Mesendoderm (in vitro differentiated cells): ENCODE data around the gene PRSS8.
"Not testable (repeated sequence)": the region's sequence is repeated elsewhere in the genome, so short reads cannot be mapped to it uniquely, and the experiment has no call there.

Experiments used
- DNase-seq: peaks from one replicate; pipeline ENCODE4 v3.0.0; 2013
- H2AK5ac ChIP-seq: 2 replicates; pipeline ENCODE4 v1.6.1; 2013; ENCODE audit warnings: low read length, inconsistent platforms
- H2BK120ac ChIP-seq: 2 replicates; pipeline ENCODE4 v1.6.1; 2013; ENCODE audit warnings: low read depth, mild to moderate bottlenecking, low read length, moderate library complexity, mixed read lengths
- H2BK15ac ChIP-seq: replicated peaks from 2 replicates; pipeline ENCODE4 v1.6.1; 2013; ENCODE audit warnings: low read depth, mild to moderate bottlenecking, moderate library complexity
- H2BK5ac ChIP-seq: 2 replicates; pipeline ENCODE4 v1.6.1; 2013; ENCODE audit warnings: low read length, inconsistent platforms
- H3K18ac ChIP-seq: 2 replicates; pipeline ENCODE4 v1.6.1; 2013; ENCODE audit warnings: mild to moderate bottlenecking, low read length, mixed read lengths
- H3K23ac ChIP-seq: one replicate; pipeline ENCODE4 v1.6.1; 2013; ENCODE audit warnings: low read length
- H3K27ac ChIP-seq: 2 replicates; pipeline ENCODE4 v1.5.1; 2013; ENCODE audit warnings: low read depth, mild to moderate bottlenecking, inconsistent platforms, low read length, moderate library complexity
- H3K27me3 ChIP-seq: 2 replicates; pipeline ENCODE4 v1.6.1; 2013; ENCODE audit warnings: low read length, control low read depth, mild to moderate bottlenecking, inconsistent platforms; ENCODE audit not compliant: insufficient read depth, poor library complexity
- H3K36me3 ChIP-seq: 2 replicates; pipeline ENCODE4 v1.6.1; 2013; ENCODE audit warnings: low read length, inconsistent platforms; ENCODE audit not compliant: control insufficient read depth, insufficient read depth
- H3K4ac ChIP-seq: one replicate; pipeline ENCODE4 v1.6.1; 2013; ENCODE audit warnings: low read depth, mild to moderate bottlenecking, low read length, moderate library complexity
- H3K4me1 ChIP-seq: 2 replicates; pipeline ENCODE4 v1.6.1; 2013; ENCODE audit warnings: low read depth, low read length, inconsistent platforms; ENCODE audit not compliant: control insufficient read depth
- H3K4me2 ChIP-seq: 2 replicates; pipeline ENCODE4 v1.6.1; 2013; ENCODE audit warnings: low read length
- H3K4me3 ChIP-seq: 2 replicates; pipeline ENCODE4 v1.5.1; 2013; ENCODE audit warnings: mild to moderate bottlenecking, low read length
- H3K56ac ChIP-seq: one replicate; pipeline ENCODE4 v1.6.1; 2013; ENCODE audit warnings: low read length
- H3K79me1 ChIP-seq: 2 replicates; pipeline ENCODE4 v1.6.1; 2013; ENCODE audit warnings: low read length, inconsistent platforms
- H3K79me2 ChIP-seq: 2 replicates; pipeline ENCODE4 v1.6.1; 2013; ENCODE audit warnings: mild to moderate bottlenecking, low read length; ENCODE audit not compliant: control insufficient read depth, insufficient read depth
- H3K9ac ChIP-seq: 2 replicates; pipeline ENCODE4 v1.6.1; 2013; ENCODE audit warnings: low read length, inconsistent platforms
- H4K5ac ChIP-seq: one replicate; pipeline ENCODE4 v1.6.1; 2013; ENCODE audit warnings: low read length
- H4K8ac ChIP-seq: one replicate; pipeline ENCODE4 v1.6.1; 2013; ENCODE audit warnings: low read depth, mild to moderate bottlenecking, control low read depth, low read length, moderate library complexity
- WGBS: extraction: QIAGEN DNeasy Blood & Tissue Kit; methylation state at CpG from one replicate; pipeline ENCODE4 v1.1.7; 2013; ENCODE audit warnings: low lambda C conversion rate, missing lambda C conversion rate; ENCODE audit not compliant: insufficient coverage; ENCODE audit errors: extremely low coverage; 5-methylcytosine and 5-hydroxymethylcytosine counted together

The PRSS8 gene

GRCh38 chr16:31143011-31143693 lies 7.6 kb upstream of the PRSS8 start:
- H2AK5ac ChIP-seq, result no peak overlapping the region
- no peaks in the 10 kb centered on the region for H3K79me2 ChIP-seq
- peaks cover 3% of the 10 kb centered on the region for H3K27me3 ChIP-seq
- no CpG with 5 or more reads among the region's 22 CpGs for WGBS
- no peak overlapping the region for H2BK15ac ChIP-seq
- H3K56ac ChIP-seq, result peak overlapping the region; percentile 93
- no peaks in the 10 kb centered on the region for H3K79me1 ChIP-seq
- H3K9ac ChIP-seq, result peak overlapping the region; percentile 80
- no peak overlapping the region for H3K4ac ChIP-seq
- H3K4me3 ChIP-seq, result no peak overlapping the region
- no peak overlapping the region for H2BK120ac ChIP-seq
- H3K4me1 ChIP-seq, result peaks cover 14% of the 10 kb centered on the region
- no peak overlapping the region for H3K27ac ChIP-seq
- H4K8ac ChIP-seq, result no peak overlapping the region
- H3K4me2 ChIP-seq, result no peak overlapping the region
- no peak overlapping the region for H3K23ac ChIP-seq
- H2BK5ac ChIP-seq, result no peak overlapping the region
- no peak overlapping the region for H4K5ac ChIP-seq
- H3K36me3 ChIP-seq, result no peaks in the 10 kb centered on the region
- H3K18ac ChIP-seq, result peak overlapping the region; percentile 94
- no peak for DNase-seq

GRCh38 chr16:31142109-31143010 lies 6.8 kb upstream of the PRSS8 start:
- H3K79me2 ChIP-seq, result no peaks in the 10 kb centered on the region
- WGBS, result no CpG with 5 or more reads among the region's 89 CpGs
- H3K4me1 ChIP-seq, result peaks cover 14% of the 10 kb centered on the region
- no peaks in the 10 kb centered on the region for H3K79me1 ChIP-seq
- peak overlapping the region; percentile 60 for H3K27ac ChIP-seq
- no peaks in the 10 kb centered on the region for H3K27me3 ChIP-seq
- H3K4ac ChIP-seq, result no peak overlapping the region
- H2BK120ac ChIP-seq, result no peak overlapping the region
- no peak overlapping the region for H3K23ac ChIP-seq
- H3K4me3 ChIP-seq, result no peak overlapping the region
- H4K5ac ChIP-seq, result no peak overlapping the region
- H3K4me2 ChIP-seq, result peak overlapping the region; percentile 80
- peak overlapping the region; percentile 93 for H3K56ac ChIP-seq
- H3K36me3 ChIP-seq, result no peaks in the 10 kb centered on the region
- DNase-seq, result peak; percentile 99
- H3K18ac ChIP-seq, result peak overlapping the region; percentile 94
- H3K9ac ChIP-seq, result peak overlapping the region; percentile 80
- H2AK5ac ChIP-seq, result no peak overlapping the region
- H2BK15ac ChIP-seq, result no peak overlapping the region
- no peak overlapping the region for H2BK5ac ChIP-seq
- H4K8ac ChIP-seq, result no peak overlapping the region

- Histone ChIP-seq H3K56ac (peak overlapping the region; percentile 79), H4K8ac (no peak overlapping the region), H3K23ac (peak overlapping the region; percentile 97), H2BK15ac (no peak overlapping the region), H2AK5ac (no peak overlapping the region), H3K36me3 (no peaks in the 10 kb centered on the region), H3K79me1 (no peaks in the 10 kb centered on the region), H3K79me2 (no peaks in the 10 kb centered on the region), H2BK120ac (no peak overlapping the region), H4K5ac (peak overlapping the region; percentile 56), H3K9ac (peak overlapping the region; percentile 66), H3K27me3 (no peaks in the 10 kb centered on the region), H3K4me2 (peak overlapping the region; percentile 36), H3K4me1 (peaks cover 14% of the 10 kb centered on the region), H3K27ac (peak overlapping the region; percentile 60), H3K4ac (no peak overlapping the region), H3K4me3 (no peak overlapping the region), H3K18ac (peak overlapping the region; percentile 23), H2BK5ac (peak overlapping the region; percentile 70)
- no CpG with 5 or more reads among the region's 10 CpGs for WGBS
- DNase-seq, result no peak
Observed at GRCh38 chr16:31141489-31142108, 6.1 kb upstream of the PRSS8 start.

GRCh38 chr16:31141071-31141469 lies 5.5 kb upstream of the PRSS8 start:
- H2BK15ac ChIP-seq, H4K5ac ChIP-seq, H3K4me3 ChIP-seq, H3K36me3 ChIP-seq, H3K4me2 ChIP-seq, H3K79me2 ChIP-seq, H3K79me1 ChIP-seq, H2BK5ac ChIP-seq, H2AK5ac ChIP-seq, H3K23ac ChIP-seq, H4K8ac ChIP-seq, H3K4ac ChIP-seq, H3K27ac ChIP-seq, H3K9ac ChIP-seq, H2BK120ac ChIP-seq, DNase-seq, H3K27me3 ChIP-seq, H3K18ac ChIP-seq: not testable (repeated sequence)
- peaks cover 14% of the 10 kb centered on the region for H3K4me1 ChIP-seq
- no CpG with 5 or more reads among the region's 9 CpGs for WGBS
- peak overlapping the region; percentile 79 for H3K56ac ChIP-seq

GRCh38 chr16:31138621-31139578 lies 3.4 kb upstream of the PRSS8 start:
- DNase-seq, result peak; percentile 89
- Histone ChIP-seq H4K5ac (no peak overlapping the region), H2BK5ac (peak overlapping the region; percentile 39), H3K9ac (peak overlapping the region; percentile 50), H4K8ac (no peak overlapping the region), H3K79me1 (peaks cover 6% of the 10 kb centered on the region), H3K4me3 (no peak overlapping the region), H3K4me1 (peaks cover 18% of the 10 kb centered on the region), H3K18ac (peak overlapping the region; percentile 46), H3K36me3 (no peaks in the 10 kb centered on the region), H3K27me3 (no peaks in the 10 kb centered on the region), H3K4me2 (peak overlapping the region; percentile 9), H2BK15ac (no peak overlapping the region), H2AK5ac (peak overlapping the region; percentile 7), H3K23ac (peak overlapping the region; percentile 85), H2BK120ac (no peak overlapping the region), H3K27ac (no peak overlapping the region), H3K4ac (no peak overlapping the region), H3K79me2 (peaks cover 8% of the 10 kb centered on the region), H3K56ac (peak overlapping the region; percentile 79)
- no CpG with 5 or more reads among the region's 27 CpGs for WGBS
